Measurements from ENCODE around the gene CAPN8. TPM values are rescaled to one million over a fixed set of nuclear protein-coding genes. Genes with fewer than 3 reads are reported as not detected.
A peak's percentile ranks its signal among the peaks of the same experiment; 100 is the strongest.
"Not testable (repeated sequence)": the region's sequence is repeated elsewhere in the genome, so short reads cannot be mapped to it uniquely, and the experiment has no call there.

Gene CAPN8
- total RNA-seq, 1 experiment from 2014 or later: not detected

DNA sequence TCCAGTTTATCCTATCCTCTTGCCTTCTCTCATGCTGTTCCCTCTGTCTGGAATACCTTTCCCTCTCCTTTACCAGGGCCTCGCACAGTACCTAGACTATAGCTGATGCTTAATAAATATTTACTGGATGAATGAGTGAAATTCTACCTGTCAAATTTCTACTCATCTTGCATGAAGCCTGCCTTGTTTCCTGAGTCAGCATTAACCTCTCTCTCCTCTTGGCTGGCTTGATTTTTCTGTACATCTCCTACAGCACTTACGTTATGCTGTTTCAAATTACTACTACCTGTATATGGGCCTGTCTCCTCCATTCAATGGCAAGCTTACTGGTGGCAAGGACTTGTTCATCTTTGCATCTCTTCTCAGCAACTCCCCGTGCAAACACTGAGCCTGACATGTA is 130.8 kb downstream of the CAPN8 start:
- DNase-seq (ENCODE audit: low read depth in 1 of 2, low spot score in 2 of 2): no peak
- Histone ChIP-seq H3K27me3 (replicated peaks) (peaks cover 13% of the 10 kb centered on the region; the same call in 1 of the 2 replicates), H3K9me3 (replicated peaks) (0 out of 2 replicates have a peak, but pooled peaks cover 2% of the 10 kb centered on the region), H3K36me3 (no peaks in the 10 kb centered on the region), H3K4me3 (no peak overlapping the region), H3K4me1 (replicated peaks) (no peaks in the 10 kb centered on the region), H3K27ac (no peak overlapping the region)

DNA sequence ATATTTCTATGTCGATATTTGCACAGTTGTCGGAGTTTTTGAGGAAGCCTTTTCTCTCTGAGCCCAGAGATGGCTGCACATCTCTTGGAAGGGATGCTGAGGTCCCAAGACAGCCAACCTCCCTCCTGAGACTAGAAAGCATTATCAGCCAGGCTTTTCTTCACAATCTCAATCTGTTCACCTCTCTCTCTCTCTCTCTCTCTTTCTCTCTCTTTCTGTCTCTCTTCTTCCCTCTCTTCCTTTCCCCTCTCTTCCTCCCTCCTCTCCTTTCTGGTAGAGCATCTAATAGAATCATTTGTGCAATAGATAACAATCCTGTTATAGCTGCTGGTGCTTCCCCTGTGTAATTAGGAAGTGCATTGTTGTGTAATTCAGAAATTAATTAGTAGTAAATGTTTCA is 131.8 kb downstream of the CAPN8 start:
- peaks cover 13% of the 10 kb centered on the region; the same call in 1 of the 2 replicates for H3K27me3 ChIP-seq (replicated peaks)

DNA sequence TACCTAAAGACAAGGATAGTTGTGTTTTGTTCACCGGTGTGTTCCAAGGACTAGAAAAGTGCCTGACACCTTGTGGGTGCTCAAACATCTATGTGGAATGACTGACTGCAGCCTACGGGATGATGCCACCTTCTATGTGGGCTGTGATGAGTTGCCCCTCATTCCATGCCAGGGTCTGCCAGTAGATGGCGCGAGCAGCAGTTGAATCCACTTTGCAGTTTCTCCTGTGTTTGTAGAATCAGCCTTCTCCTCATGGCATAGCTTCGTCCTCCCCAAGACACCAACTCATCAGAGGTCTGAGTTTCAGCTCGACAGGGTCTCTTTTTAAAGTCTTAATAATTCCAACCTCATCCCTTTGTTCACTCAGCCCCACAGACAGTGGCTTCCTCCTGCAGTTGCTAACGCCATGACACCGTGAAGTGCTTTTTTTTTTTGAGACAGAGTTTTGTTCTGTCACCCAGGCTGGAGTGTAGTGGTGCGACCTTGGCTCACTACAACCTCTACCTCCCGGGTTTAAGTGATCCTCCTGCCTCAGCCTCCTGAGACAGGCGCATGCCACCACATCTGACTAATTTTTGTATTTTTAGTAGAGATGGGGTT is 133.7 kb downstream of the CAPN8 start:
- Histone ChIP-seq H3K36me3 (no peaks in the 10 kb centered on the region), H3K4me3 (no peak overlapping the region), H3K4me1 (replicated peaks) (no peaks in the 10 kb centered on the region), H3K9me3 (replicated peaks) (no peaks in the 10 kb centered on the region), H3K27ac (no peak overlapping the region), H3K27me3 (replicated peaks) (peaks cover 3% of the 10 kb centered on the region; the same call in 1 of the 2 replicates)
- DNase-seq (ENCODE audit: low read depth in 1 of 2, low spot score in 2 of 2): peak; percentile 10 to 58

More for the DNA sequence above, 131.8 kb downstream of the CAPN8 start:
- 0 out of 2 replicates have a peak, but pooled peaks cover under 1% of the 10 kb centered on the region for H3K9me3 ChIP-seq (replicated peaks)
- H3K36me3 ChIP-seq: no peaks in the 10 kb centered on the region
- H3K4me3 ChIP-seq: no peak overlapping the region
- DNase-seq (ENCODE audit: low read depth in 1 of 2, low spot score in 2 of 2): no peak
- H3K27ac ChIP-seq: no peak overlapping the region
- H3K4me1 ChIP-seq (replicated peaks): no peaks in the 10 kb centered on the region

DNA sequence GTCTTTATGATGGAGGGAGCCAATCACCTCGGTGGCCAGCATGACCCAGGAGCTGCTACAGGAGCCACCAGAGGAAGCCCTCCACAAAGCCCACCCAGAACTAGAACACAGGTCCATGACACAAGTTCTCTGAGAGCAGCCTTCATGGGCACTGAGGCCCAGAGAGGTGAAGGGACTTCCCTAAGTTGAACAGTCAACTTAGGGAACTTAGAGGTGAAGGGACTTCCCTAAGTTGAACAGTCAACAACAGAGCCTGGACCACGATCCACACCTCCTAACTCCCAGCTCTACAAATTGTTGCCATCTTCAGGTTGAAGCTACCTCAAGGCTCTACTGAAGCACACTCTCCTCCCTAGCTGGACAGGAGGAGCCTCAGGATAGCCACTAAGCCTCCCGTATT is 139.5 kb downstream of the CAPN8 start:
- Histone ChIP-seq H3K27ac (no peak overlapping the region), H3K4me1 (replicated peaks) (no peaks in the 10 kb centered on the region), H3K4me3 (no peak overlapping the region), H3K27me3 (replicated peaks) (no peaks in the 10 kb centered on the region), H3K9me3 (replicated peaks) (no peaks in the 10 kb centered on the region), H3K36me3 (no peaks in the 10 kb centered on the region)
- DNase-seq (ENCODE audit: low read depth in 1 of 2, low spot score in 2 of 2): no peak

DNA sequence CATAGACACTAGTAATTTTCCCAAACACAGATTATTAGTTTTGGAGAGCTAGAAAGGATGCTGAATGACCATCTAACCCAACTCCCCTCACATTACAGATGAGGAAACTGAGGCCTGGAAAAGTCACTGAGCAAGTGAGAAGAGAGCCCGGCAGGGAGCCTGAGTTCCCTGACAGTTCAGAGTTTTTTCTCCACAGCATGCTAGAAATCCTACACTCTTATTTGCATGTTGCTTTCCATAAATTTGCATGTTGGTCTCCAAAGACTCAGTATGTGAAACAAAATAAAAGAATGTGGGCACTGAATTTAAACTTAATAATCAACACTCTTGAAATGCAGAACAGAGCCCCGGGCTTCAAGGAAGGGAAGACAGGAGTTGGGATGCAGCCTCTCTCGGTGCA is 140.0 kb downstream of the CAPN8 start:
- Histone ChIP-seq H3K27ac (no peak overlapping the region), H3K9me3 (replicated peaks) (no peaks in the 10 kb centered on the region), H3K27me3 (replicated peaks) (no peaks in the 10 kb centered on the region), H3K4me3 (no peak overlapping the region), H3K36me3 (no peaks in the 10 kb centered on the region), H3K4me1 (replicated peaks) (no peaks in the 10 kb centered on the region)
- no peak for DNase-seq (ENCODE audit: low read depth in 1 of 2, low spot score in 2 of 2)

DNA sequence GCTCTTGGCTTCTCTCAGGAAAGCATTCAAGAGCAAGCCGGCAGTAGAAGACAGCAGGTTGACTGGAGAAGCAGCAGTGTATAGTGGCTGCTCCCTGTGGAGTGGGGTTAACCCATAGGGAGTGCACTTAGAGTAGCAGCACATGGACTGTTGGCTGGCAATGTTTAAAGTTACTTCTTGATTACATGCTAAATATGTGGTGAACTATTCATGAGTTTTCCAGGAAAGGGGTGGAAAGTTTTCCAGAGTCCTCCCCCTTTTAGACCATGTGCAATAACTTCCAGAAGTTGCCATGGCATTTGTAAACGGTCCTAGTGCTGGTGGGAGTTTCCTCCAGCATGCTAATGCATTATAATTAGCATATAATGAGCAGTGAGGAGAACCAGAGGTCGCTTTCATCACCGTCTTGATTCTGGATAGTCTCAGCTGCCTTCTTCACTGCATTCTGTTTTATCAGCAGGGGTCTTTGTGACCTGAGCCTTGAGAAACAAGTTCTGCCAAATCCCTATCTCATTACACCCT is 140.5 kb downstream of the CAPN8 start:
- H3K27ac ChIP-seq: no peak overlapping the region
- DNase-seq (ENCODE audit: low read depth in 1 of 2, low spot score in 2 of 2): no peak
- H3K27me3 ChIP-seq (replicated peaks): no peaks in the 10 kb centered on the region
- no peak overlapping the region for H3K4me3 ChIP-seq
- H3K4me1 ChIP-seq (replicated peaks): no peaks in the 10 kb centered on the region
- no peaks in the 10 kb centered on the region for H3K36me3 ChIP-seq
- no peaks in the 10 kb centered on the region for H3K9me3 ChIP-seq (replicated peaks)

DNA sequence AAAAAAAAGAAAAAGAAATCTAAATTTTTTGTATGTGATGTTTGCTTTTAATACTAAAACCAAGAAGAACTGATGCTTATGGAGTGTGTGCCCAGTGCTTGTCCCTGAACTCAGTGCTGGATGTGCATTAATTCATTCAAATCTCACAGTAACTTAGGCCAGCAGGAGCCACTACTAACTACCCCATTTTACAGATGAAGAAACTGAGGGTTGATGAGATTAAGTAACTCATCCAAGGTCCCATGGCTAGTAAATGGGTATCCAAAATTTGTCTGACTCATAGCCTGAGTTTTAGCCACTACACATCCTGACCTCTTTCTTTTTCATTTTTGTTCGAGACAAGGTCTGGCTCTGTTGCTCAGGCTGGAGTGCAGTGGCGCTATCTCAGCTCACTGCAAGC is 144.4 kb downstream of the CAPN8 start:
- H3K9me3 ChIP-seq (replicated peaks): no peaks in the 10 kb centered on the region
- no peak overlapping the region for H3K4me3 ChIP-seq
- no peaks in the 10 kb centered on the region for H3K4me1 ChIP-seq (replicated peaks)
- no peaks in the 10 kb centered on the region for H3K27me3 ChIP-seq (replicated peaks)
- H3K27ac ChIP-seq: no peak overlapping the region
- no peak for DNase-seq (ENCODE audit: low read depth in 1 of 2, low spot score in 2 of 2)
- no peaks in the 10 kb centered on the region for H3K36me3 ChIP-seq

DNA sequence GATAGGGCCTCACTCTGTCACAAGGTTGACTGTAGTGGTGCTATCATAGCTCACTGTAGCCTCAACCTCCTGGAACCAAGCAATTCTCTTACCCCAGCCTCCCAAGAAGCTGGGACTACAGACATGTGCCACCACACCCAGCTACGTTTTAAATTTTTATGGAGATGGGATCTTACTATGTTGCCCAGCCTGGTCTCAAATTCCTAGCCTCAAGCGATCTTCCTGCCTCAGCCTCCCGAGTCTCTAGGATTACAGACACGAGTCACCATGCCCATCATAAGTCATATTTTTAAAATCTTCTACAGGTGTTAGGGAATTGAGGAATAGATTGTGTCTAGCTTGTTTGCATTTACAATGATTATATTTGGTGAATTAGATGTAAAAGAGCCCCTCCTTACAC is 145.3 kb downstream of the CAPN8 start:
- no peaks in the 10 kb centered on the region for H3K4me1 ChIP-seq (replicated peaks)
- no peaks in the 10 kb centered on the region for H3K27me3 ChIP-seq (replicated peaks)
- no peaks in the 10 kb centered on the region for H3K36me3 ChIP-seq
- H3K4me3 ChIP-seq: no peak overlapping the region
- no peaks in the 10 kb centered on the region for H3K9me3 ChIP-seq (replicated peaks)
- DNase-seq (ENCODE audit: low read depth in 1 of 2, low spot score in 2 of 2): no peak
- H3K27ac ChIP-seq: no peak overlapping the region

DNA sequence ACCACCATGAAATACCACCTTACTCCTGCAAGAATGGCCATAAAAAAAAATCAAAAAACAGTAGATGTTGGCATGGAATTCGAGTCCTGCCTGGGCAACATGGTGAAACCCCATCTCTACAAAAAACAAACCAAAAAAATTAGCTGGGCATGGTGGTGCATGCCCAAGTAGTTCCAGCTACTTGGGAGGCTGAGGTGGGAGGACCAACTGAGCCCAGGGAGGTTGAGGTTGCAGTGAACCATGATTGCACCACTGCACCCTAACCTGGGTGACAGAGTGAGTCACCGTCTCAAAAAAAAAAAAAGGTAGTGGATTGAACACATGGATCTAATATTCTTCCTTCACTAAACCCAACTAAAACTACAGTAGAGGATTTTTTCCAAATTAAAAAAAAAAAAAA is 146.4 kb downstream of the CAPN8 start:
- H3K9me3 ChIP-seq (replicated peaks): no peaks in the 10 kb centered on the region
- H3K27ac ChIP-seq: no peak overlapping the region
- H3K4me1 ChIP-seq (replicated peaks): no peaks in the 10 kb centered on the region
- no peak for DNase-seq (ENCODE audit: low read depth in 1 of 2, low spot score in 2 of 2)
- H3K36me3 ChIP-seq: no peaks in the 10 kb centered on the region
- H3K27me3 ChIP-seq (replicated peaks): no peaks in the 10 kb centered on the region
- H3K4me3 ChIP-seq: no peak overlapping the region

DNA sequence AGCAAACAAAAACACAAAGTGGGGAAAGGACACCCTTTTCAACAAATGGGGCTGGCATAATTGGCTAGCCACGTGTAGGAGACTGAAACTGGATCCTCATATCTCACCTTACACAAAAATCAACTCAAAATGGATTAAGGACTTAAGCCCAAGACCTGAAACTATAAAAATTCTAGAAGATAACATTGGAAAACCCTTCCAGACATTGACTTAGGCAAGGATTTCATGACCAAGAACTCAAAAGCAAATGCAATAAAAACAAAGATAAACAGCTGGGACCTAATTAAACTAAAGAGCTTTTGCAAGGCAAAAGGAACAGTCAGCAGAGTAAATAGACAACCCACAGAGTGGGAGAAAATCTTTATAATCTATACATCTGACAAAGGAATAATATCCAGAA is 146.9 kb downstream of the CAPN8 start:
- not testable (repeated sequence) for H3K36me3 ChIP-seq; H3K27me3 ChIP-seq (replicated peaks); H3K4me1 ChIP-seq (replicated peaks); DNase-seq (ENCODE audit: low read depth in 1 of 2, low spot score in 2 of 2); H3K4me3 ChIP-seq; H3K9me3 ChIP-seq (replicated peaks); H3K27ac ChIP-seq

DNA sequence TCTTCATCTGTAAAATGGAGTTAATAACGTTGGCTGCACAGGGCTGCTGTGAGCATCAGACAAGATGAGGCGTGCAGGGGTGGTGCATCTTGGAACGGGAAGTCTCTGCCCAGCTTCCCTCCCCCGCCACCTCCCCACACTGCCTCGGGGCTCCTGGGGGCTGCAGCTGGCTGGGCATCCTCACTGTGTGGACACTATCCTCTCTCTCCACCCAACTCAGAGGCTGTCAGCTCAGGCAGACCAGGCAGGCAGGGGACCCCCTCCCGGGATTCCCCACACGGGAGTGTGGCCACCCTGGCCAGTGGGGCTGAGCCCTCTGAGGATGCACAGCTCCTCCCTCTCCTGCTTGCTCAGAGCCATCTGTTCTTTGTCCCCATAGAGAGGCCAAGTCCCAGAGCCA is 149.6 kb downstream of the CAPN8 start:
- Histone ChIP-seq H3K36me3 (no peaks in the 10 kb centered on the region), H3K4me3 (no peak overlapping the region), H3K27me3 (replicated peaks) (no peaks in the 10 kb centered on the region), H3K4me1 (replicated peaks) (no peaks in the 10 kb centered on the region), H3K27ac (no peak overlapping the region), H3K9me3 (replicated peaks) (no peaks in the 10 kb centered on the region)
- DNase-seq (ENCODE audit: low read depth in 1 of 2, low spot score in 2 of 2): no peak

DNA sequence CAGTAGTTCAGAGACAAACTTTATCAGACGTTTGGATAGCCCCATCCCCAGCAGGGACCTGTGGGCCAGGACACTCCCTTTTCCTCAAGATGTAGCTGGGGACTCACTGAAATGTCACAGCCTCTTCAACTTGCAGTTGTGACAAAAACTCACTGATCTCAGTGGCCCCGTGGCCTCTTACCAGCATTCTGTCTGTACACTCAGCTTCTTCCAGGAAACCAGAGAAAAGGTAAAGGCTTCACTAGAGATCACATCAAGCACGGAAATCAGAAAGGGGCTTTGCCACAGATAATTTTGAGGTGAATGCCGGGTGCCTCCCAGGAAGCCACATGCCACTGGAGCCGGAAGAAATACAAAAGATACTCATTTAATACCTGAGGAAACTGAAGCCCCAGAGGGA is 150.1 kb downstream of the CAPN8 start:
- Histone ChIP-seq H3K9me3 (replicated peaks) (no peaks in the 10 kb centered on the region), H3K27me3 (replicated peaks) (no peaks in the 10 kb centered on the region), H3K4me1 (replicated peaks) (no peaks in the 10 kb centered on the region), H3K36me3 (no peaks in the 10 kb centered on the region), H3K27ac (no peak overlapping the region), H3K4me3 (no peak overlapping the region)
- no peak for DNase-seq (ENCODE audit: low read depth in 1 of 2, low spot score in 2 of 2)

DNA sequence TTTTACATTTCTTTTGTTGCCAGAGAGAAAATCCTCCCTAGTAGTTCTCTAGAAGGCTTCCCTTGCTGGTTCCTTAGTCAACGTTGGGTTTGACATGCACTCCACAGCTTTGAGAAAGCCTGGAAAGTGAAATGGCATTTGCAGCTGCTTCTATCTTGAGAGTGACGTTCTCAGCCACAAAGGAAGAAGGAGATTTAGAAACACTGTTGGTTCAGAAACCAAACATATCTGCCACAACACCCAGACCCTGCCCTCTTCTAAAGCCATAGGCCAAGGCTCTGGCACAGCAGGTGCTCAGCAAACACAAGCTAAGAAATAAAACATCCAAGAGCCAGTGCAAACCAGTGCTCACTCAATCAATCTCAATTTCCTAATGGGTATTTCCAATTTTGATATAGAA is 150.9 kb downstream of the CAPN8 start:
- Histone ChIP-seq H3K4me1 (replicated peaks) (no peaks in the 10 kb centered on the region), H3K27ac (no peak overlapping the region), H3K27me3 (replicated peaks) (no peaks in the 10 kb centered on the region), H3K4me3 (no peak overlapping the region), H3K36me3 (no peaks in the 10 kb centered on the region), H3K9me3 (replicated peaks) (no peaks in the 10 kb centered on the region)
- DNase-seq (ENCODE audit: low read depth in 1 of 2, low spot score in 2 of 2): no peak

DNA sequence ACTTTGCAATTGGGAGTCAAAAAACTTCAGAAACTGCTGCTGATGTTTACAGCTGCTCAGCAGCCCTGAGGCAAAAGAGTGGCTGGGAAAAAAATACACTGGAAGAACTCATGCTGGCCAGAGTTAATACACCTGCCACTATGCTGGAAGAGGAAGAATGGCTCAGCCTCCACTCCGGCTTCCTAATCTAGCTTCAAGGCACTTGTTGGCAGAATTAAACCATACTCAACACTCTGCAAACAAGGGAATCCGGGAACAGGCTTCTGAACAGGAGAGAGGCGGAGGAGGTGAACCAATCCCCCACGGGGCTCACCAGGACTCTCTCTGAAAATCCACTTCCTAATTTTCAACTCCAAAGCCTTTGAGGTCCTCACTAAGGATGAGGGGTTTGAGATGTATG is 152.2 kb downstream of the CAPN8 start:
- Histone ChIP-seq H3K9me3 (replicated peaks) (no peaks in the 10 kb centered on the region), H3K4me1 (replicated peaks) (no peaks in the 10 kb centered on the region), H3K4me3 (no peak overlapping the region), H3K27me3 (replicated peaks) (no peaks in the 10 kb centered on the region), H3K36me3 (no peaks in the 10 kb centered on the region), H3K27ac (no peak overlapping the region)
- DNase-seq (ENCODE audit: low read depth in 1 of 2, low spot score in 2 of 2): no peak

DNA sequence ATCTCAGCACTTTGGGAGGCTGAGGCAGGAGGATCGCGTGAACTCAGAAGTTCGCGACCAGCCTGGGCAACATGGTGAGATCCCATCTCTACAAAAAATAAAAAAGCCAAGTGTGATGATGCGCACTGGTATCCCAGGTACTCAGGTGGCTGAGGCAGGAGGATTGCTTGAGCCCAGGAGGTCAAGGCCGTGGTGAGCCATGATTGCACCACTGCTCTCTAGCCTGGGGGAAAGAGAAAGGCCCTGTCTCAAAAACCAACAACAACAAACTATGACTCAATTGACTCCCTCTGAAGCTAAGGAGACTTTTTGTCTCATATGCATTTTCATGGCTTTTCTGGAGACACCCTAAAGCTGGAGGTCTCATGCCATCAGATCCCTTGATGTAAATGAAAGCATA is 153.4 kb downstream of the CAPN8 start:
- no peak overlapping the region for H3K4me3 ChIP-seq
- no peaks in the 10 kb centered on the region for H3K4me1 ChIP-seq (replicated peaks)
- H3K9me3 ChIP-seq (replicated peaks): no peaks in the 10 kb centered on the region
- H3K27ac ChIP-seq: no peak overlapping the region
- H3K27me3 ChIP-seq (replicated peaks): no peaks in the 10 kb centered on the region
- H3K36me3 ChIP-seq: no peaks in the 10 kb centered on the region
- no peak for DNase-seq (ENCODE audit: low read depth in 1 of 2, low spot score in 2 of 2)

Measured in SJSA1 (cell line).